Stimulated activated CD8-positive, alpha-beta memory T cell treated with anti-CD3 and anti-CD28 coated beads, Interleukin-15, amount 100 ng/mL, for 4 hours (primary cell): ENCODE results near the gene GPR17.

Source experiments
- DNase-seq, 2 donors: peaks; one replicate each; pipeline ENCODE4 v3.0.0-alpha.2; 2020; ENCODE audit warnings: low read depth in 2 of 2

Gene GPR17

DNA sequence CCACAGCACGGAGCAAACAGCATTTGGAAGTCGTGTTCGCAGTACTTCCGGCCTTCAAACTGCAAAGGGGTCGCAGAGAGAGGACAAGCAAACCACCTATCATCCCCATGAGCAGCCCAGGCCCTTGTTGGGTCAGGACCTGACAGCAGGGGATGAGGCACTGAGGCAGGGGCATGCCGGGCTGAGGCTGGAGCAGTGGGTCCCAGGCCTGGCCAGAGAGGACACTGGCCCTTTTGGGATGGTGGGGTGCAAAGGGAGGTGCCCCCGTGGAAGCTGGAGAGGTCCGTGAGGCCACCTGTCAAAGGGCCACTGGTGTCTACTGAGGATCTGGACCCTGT, 8.9 kb downstream of the GPR17 start:
- no peak for DNase-seq

DNA sequence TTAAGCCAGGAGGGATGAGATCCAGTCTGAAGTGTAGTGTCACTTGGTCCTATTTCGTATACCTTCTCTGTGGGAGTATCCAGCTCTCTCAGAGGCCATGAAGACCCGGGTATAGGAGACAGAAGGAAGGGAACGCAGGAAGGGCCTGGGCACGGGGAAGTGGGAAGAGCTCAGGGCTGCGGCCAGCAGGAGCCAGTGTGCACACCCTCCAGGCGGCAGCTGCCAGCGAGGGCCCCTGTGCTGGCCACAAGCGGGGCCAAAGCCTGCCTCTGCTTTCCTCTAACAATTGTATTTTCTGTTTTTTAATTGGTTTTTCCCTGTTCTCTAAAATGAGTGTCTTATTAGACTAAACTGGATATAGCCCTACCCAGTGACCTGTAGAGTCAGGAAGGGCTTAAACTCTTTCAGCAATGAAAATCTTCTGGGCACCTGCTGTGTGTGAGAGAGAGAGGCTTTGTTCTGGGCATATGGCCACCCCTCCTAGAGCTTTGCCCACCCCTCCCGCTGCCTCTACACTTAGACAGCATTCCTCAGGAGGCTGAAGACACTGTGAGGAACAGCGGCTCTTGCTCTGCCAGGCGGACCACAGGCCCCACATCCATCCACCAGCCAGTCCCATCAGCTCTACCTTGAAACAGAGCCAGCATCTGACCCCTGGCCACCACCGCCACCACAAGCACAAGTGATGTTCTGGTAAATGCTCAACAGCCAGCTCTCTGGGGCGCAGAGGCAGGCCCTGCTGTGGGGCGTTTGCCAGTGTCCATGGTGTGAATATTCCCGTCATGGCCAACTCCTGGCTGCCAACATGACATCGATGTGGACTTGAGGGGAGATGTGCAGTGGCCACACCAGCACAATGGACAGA, 9.5 kb downstream of the GPR17 start:
- DNase-seq, result no peak

GRCh38 chr2:127656569-127657231, 10.7 kb downstream of the GPR17 start:
- no peak for DNase-seq

- DNase-seq, result no peak
These were observed 11.3 kb downstream of the GPR17 start for GRCh38 chr2:127657232-127657595.

DNA sequence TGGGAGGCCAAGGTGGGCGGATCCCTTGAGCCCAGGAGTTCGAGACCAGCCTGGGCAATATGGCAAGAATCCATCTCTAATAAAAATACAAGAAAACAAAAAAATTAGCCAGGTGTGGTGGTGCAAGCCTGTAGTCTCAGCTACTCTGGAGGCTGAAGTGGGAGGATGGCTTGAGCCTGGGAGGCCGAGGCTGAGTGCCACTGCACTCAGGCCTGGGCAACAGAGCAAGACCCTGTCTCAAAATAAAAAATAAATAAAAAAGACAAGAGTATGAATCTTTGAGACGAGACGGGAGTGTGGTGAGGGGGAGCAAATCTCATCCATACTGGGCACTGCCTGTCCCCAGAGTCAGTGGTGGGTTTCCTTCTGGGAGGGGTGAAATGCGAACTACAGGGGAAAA, 12.2 kb downstream of the GPR17 start:
- no peak for DNase-seq

GRCh38 chr2:127658641-127659407, 12.9 kb downstream of the GPR17 start:
- no peak for DNase-seq

DNA sequence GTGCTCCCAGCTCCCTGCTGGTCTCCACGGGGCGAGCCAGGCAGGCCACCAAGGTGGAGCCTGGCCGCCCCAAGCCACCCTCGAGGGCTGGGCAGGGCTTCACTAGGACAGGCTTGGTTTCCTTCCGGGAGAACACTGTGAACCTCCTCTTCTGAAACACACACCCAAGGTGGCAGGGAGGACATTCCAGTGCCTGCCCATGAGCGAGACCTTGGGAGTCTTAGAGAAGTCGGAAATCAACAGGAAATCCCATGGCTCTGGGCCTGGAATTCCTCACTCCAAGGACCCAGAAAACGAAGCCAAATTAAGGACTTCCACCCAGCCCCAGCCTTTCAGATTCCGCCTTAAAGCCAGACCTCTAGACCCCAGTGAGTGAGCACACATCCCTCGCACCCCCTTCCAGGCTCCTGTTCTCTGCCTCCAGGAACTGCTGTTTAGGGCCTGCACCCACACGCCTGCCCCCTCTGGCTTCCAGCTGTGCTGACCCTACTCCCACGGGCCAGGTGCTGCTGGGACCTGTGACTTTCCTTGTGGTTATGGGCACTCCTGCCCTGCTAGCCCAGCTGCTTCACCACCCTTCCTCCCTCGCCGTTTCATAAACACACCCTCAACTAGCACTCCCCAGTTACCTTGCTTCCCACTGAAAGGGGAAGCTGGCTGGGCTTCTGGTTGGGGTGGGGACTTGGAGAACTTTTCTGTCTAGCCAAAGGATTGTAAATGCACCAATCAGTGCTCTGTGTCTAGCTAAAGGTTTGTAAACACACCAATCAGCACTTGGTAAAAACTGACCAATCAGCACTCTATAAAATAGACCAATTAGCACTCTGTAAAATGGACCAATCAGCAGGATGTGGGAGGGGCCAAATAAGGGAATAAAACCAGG, 13.7 kb downstream of the GPR17 start:
- no peak for DNase-seq

- DNase-seq, result no peak
These were observed 14.3 kb downstream of the GPR17 start for GRCh38 chr2:127660291-127660578.

DNA sequence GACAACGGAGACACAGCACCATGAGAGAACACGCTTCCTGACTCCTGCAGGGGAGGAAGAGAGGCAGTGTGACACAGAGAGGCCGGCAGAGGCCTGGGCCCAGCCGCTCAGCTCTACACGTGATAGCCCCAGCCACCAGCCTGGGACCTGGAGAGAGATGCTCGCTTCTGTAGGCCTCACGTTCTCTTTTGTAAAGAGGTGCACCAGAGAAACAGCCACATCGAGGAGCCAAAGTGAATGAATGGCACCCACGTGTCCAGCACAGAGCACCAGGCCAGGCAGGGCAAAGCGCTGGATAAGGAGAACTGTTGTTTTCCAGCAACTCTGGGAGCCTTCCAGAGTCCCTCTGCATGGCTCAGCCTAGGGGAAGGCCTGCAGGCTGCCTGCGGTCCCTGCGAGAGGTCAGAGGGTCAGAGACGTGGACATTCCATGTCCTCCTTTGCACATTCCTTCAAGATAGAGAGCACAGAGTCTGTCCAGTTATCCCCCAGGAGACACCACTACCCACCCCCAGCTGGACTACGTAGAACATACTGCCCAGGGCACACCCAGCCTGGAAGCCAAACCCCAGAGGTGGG, 15.2 kb downstream of the GPR17 start:
- no peak for DNase-seq

GRCh38 chr2:127661949-127662510, 16.1 kb downstream of the GPR17 start:
- no peak for DNase-seq

- no peak for DNase-seq
These were observed 17.1 kb downstream of the GPR17 start for GRCh38 chr2:127662937-127663565.

DNA sequence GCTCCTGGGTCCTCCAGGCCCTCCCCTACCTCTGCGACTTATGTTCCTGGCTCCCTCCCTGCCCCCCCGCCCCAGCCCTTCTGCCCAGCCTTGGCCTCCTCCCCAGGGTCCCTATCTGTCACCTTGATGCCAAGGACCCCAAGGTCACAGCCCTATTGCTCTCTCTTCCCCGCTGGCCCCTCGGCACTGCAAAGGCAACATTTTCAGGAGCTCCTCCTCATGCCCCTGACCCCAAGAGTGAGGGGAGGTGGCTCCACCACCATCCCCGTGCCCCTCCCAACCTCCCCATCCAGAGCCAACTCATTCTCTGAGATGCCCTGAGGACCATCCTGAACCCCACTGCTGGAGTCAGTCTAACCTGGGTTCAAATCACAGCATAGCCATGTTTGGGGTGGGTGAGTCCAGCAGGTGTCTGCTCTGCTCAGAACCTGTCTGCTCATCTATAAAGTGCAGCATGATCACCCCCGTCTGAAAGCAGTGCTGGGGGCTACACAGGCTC, 17.7 kb downstream of the GPR17 start:
- no peak for DNase-seq

- DNase-seq, result no peak
These were observed 18.3 kb downstream of the GPR17 start for GRCh38 chr2:127664065-127664894.

DNA sequence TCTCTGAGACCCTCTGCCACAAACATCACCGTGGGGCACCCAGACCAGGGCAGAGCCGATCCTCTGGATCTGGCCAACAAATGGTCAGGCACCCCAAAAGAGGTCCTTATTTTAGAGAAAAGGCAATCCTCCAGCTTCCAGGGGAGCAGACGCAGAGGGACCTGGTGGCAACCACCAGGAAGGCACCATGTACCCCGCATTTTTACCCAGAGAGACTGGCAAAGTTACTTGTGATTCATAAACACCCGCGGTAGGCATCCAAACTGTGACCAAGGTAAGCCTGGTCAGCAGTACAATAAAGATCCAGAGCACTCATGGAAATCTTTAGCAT, 18.9 kb downstream of the GPR17 start:
- no peak for DNase-seq

DNA sequence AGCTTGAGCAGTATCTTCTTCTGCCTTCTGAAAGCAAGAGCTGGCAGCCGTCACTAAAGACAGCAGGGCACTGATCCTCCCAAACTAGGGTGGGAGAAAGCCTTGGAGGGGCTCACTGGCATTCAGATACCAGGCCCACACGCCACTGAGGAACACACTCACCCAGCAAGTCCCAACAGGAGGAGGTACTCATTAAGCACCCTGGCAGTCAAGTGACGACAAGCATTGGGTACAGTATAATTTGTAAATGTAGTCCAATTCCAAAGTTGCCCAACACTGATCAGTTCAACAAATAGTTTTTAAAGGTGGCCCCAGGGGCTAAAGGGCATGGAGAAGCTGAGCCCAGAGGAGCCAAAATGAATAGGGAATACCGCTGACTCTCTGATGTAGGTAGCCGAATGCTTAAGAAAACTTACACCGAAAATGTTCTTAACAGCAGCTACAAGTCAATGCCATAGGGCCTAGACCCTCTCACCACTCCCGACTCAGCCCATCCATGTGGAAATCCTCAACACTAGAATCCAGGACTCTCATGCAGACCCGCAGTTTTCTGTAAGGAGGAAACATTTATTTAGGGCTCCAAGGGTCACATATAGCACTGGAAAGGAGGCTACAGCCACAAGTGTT, 19.4 kb downstream of the GPR17 start:
- DNase-seq, result no peak

DNA sequence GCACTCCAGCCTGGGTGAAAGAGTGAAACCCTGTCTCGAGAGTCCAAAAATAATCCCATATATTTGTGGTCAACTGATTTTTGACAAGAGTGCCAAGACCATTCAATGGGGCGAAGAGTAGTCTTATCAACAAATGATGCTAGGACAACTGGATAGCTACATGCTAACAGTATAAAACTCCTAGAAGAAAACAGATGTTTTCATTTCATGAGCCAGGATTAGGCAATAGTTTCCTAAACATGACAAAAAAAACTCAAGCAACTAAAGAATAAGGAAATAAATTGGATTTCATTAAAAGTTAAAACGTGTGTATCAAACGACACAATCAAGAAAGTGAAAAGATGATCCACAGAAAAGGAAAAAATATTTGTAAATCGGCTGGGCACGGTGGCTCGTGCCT, 23.1 kb downstream of the GPR17 start:
- no peak for DNase-seq

GRCh38 chr2:127670055-127670956, 24.4 kb downstream of the GPR17 start:
- no peak for DNase-seq

DNA sequence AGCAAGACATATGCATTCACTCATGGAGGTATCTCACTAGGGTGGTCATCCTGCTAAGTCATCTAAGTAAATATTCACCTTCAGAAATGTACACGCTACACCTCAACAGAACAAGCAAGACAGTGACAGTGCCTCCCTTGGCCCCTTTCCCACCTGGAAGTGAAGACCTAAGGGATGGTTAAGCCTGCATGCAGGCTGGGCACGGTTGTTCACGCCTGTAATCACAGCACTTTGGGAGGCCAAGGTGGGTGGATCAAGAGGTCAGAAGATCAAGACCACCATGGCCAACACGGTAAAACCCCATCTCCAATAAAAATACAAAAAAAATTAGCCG, 25.0 kb downstream of the GPR17 start:
- no peak for DNase-seq
